ENCODE results near the gene CCNY.
"Not testable (repeated sequence)": the region's sequence is repeated elsewhere in the genome, so short reads cannot be mapped to it uniquely, and the experiment has no call there.

CCNY gene

DNA sequence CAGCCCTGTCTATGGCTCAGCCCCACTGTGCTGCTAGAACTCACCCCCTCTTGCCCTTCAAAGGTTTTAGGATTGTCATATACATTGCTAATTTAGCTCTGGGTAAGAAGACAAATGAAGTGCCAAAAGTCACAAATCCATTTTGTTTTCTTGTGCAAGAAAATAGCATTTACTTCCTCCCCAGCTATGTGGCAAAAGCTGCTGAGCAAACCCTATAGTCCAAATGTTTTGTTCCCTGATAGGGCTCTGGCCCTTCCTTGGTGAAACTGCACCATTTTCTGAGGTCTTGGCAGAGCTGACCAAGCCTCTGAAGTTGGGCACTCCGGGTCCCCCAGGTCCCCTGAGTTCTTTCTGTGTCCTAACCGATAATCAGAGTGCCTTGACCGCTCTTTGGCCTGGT, 184.7 kb downstream of the CCNY start:
- DNase-seq (ENCODE audit: low read depth) = no peak

GRCh38 chr10:35523670-35524225, 187.4 kb downstream of the CCNY start:
- DNase-seq (ENCODE audit: low read depth) = no peak

DNA sequence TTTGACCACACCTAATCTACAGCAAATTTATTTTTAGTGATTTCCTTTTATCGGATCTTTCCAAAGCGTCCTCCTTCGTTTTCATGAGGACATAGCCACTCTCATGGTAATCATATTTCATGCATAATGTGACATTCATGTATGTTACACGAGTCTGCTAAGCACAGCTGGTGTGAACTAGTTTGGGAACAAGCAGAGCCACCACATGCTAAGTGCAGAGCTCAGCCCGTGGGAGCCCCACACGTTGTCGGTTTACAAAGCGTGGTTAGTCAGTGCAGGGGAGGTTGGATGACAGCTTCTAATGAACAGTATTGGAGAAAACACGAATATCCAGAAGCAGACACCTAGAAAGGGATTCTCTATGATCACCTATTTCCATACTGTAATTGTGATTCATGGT, 190.4 kb downstream of the CCNY start:
- no peak for DNase-seq (ENCODE audit: low read depth)

DNA sequence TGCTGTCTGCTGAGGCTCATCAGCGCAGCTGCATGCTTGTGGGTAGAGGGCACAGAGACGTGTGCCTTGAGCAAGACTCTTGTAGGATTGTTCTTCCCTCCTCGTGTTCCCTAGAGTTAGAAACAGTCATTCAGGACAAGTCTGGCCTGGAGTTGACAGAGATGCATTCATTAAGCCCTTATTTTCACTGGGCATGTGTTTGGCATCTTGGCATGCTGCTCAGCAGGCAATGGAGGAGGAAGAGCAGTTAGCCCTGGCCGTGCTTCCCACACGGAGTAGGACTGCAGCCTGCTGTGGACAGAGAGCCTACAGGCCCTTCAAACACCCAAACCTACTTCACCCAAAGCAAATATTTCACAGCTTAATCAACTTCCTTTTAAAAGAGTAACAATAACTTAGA, 195.8 kb downstream of the CCNY start:
- DNase-seq (ENCODE audit: low read depth) = no peak

DNA sequence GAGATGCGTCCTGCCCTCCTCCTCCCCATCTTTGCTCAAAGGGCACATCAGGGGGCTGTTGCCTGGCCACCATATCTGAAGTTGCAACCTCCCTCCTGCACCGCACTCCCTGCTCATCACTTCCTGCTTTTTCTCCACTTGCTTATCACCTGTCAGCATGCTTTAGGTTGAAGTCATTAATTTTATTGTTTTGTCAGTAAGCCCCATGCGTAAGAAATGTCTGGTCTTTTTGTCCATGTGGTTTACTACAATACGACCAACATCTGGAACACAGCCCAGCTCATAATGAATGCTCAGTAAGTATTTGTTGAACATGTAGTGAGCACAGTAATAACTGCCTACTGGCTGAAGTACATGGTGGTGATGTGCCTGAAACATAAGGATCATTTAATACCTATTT, 197.3 kb downstream of the CCNY start:
- no peak for DNase-seq (ENCODE audit: low read depth)

DNA sequence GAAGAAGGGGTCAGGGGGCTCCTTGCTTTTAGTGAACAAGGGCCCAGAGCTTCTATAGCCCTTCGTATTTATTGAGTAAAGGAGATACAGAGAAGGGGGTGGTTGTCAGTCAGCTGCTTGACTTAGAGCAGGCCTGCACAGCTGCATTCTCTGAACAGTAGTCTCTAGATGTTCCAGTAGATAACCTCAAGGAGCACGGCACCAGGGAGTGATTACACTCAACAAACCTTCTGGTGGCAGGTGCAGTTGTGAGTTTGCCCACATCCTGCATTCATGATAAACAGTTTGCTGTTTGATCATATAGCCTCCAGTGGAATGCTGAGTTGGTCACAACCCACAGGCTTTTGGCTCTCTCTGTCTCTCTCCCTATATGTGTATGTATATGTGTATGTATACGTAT, 198.8 kb downstream of the CCNY start:
- DNase-seq (ENCODE audit: low read depth) = no peak

DNA sequence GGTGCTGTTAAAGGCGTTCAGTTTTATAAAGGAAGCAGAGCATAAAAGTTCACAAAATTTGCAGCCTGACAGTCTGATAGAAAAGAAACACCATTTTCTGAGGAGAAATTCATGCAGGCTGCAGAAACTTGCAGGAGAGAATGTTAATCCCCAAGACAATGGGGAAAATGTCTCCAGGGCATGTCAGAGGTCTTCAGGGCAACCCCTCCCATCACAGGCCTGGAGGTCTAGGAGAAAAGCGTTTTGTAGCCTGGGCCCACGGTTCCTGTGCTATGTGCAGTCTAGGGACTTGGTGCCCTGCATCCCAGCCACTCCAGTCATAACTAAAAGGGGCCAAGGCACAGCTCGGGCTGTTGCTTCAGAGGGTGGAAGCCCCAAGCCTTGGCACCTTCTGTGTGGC, 200.5 kb downstream of the CCNY start:
- no peak for DNase-seq (ENCODE audit: low read depth)

DNA sequence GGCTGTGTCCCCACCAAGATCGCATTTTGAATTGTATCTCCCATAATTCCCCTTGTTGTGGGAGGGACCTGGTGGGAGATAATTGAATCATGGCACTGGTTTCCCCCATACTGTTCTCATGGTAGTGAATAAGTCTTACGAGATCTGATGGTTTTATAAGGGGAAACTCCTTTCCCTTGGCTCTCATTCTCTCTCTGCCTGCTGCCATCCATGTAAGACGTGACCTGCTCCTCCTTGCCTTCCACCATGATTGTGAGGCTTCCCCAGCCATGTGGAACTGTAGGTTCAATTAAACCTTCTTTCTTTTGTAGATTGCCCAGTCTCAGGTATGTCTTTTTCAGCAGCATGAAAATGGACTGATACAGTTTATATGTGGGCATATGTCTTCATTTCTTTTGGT, 201.6 kb downstream of the CCNY start:
- DNase-seq (ENCODE audit: low read depth) = not testable (repeated sequence)

DNA sequence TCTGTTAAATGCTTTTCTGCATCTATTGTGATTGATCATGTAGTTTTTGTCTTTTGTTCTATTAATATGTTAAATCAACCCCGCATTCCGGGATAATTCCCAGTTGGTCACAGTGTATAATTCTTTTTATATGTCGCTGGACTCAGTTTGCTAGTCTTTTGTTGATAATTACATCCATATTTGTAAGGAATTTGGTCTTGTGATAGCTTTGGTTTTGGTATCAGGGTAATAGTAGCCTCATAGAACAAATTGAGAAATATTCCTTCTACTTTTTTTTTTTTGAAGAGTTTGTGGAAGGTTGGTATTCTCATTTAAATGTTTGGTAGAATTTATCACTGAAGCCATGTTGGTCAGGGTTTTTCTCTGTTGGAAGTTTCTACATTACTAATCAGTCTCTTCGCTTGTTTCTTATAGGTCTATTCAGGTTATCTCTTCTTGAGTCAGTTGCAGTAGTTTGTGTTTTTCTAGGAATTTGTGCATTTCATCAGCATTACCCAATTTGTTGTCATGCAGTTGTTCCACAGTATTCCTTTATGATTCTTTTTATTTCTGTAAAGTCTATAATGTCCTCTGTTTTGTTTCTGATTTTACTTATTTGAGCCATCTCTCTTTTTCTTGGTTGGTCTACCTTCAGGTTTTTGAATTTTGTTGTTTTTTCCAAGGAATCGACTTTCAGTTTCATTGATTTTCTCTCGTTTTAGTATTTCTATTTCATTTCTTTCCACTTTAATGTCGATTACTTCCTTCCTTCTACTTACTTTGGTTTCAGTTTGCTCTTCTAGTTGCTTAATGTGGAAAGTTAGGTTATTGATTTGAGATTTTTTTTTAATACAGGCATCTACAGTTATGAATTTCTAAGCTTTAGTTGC, 204.2 kb downstream of the CCNY start:
- DNase-seq (ENCODE audit: low read depth) = no peak

DNA sequence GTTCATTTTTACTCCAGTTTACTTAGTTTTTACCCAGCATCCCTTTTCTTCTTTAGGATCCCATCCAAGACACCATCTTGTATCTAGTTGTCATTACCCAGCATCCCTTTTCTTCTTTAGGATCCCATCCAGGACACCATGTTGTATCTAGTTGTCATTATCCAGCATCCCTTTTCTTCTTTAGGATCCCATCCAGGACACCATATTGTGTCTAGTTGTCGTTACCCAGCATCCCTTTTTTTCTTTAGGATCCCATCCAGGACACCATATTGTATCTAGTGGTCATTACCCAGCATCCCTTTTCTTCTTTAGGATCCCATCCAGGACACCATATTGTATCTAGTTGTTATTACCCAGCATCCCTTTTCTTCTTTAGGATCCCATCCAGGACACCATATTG, 205.4 kb downstream of the CCNY start:
- no peak for DNase-seq (ENCODE audit: low read depth)

DNA sequence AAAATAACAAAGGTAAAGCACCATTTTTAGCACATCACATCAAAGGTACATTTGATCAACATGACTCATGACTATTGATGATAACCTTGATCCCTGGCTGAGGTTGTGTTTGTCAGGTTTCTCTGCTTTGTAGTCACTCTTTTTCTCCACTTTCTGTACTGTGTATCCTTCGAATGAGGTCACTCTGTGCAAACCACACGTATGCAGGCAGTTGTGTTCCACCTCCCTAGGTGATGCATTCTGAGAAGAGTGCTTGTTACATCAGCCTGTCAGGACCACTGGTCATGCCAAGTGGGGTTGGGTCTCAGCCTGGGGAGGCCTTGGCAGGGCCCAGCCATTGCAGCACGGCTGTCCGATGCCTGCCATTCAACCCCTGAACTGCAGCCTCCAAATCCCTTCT, 206.0 kb downstream of the CCNY start:
- DNase-seq (ENCODE audit: low read depth) = no peak

DNA sequence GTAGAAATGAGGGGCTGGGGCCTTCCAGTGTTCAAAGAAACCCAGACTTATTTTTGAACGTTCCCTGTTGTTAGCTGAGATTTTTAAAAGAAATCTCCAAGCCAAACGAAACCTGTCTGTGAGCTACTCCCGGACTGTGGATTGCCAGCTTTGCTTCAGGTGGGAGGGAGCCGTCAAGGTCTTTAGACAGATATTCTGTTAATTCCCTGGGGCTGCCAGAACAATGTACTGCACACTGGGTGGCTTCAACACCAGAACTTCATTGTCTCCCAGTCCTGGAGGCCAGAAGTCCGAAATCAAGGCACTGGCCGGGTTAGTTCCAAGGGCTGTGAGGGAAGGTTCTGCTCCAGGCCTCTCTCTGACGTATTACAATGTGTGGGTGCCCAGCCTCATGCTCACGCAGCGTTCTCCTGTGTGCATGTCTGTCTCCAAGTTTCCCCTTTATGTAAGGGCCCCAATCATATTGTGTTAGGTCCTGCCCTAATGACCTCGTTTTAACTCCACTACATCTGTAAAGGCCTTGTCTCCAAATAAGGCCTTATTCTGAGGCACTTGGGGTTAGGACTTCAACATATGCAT, 208.9 kb downstream of the CCNY start:
- no peak for DNase-seq (ENCODE audit: low read depth)

- no peak for DNase-seq (ENCODE audit: low read depth)
Measured at GRCh38 chr10:35545878-35546590, 209.7 kb downstream of the CCNY start.

DNA sequence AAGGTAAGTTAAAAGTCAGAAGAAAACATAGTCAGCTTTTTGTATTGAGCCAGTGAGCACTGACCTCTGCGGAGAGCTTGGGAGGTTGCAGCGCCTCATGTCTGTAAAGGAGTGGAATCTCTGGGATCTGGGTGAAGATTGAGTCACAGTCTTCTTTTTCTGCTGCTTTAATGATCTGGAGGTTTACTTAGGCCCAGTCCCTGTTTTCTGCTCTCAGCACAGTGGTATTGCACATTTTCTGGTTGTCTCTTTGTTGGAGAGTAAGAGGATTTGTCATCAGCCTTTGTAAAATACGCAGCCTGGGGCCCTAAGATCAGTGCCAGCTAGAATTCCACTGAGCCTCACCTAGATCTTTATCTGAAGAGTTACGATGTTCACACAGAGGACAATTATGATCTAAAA, 210.5 kb downstream of the CCNY start:
- no peak for DNase-seq (ENCODE audit: low read depth)

- no peak for DNase-seq (ENCODE audit: low read depth)
Measured at GRCh38 chr10:35552650-35553342, 216.5 kb downstream of the CCNY start.

DNA sequence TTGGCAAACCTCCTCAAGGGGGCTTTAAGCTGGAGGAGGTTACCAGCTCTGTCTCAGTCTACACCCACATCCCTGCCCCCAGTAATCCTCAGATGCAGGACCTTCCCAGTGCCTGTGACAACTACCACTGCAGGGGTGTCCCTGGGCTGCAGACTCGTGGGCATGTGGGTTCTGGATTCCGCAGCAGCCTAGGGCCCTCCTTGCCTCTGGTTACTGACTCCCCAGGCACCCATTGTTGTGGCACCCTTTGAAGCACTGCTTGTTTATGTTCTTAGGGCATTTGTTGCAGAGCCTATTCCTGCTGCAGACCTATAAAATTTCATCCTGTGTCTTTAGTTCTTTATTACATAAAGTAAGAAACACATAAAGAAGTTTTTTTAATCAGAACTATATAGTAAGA, 217.7 kb downstream of the CCNY start:
- DNase-seq (ENCODE audit: low read depth) = no peak

DNA sequence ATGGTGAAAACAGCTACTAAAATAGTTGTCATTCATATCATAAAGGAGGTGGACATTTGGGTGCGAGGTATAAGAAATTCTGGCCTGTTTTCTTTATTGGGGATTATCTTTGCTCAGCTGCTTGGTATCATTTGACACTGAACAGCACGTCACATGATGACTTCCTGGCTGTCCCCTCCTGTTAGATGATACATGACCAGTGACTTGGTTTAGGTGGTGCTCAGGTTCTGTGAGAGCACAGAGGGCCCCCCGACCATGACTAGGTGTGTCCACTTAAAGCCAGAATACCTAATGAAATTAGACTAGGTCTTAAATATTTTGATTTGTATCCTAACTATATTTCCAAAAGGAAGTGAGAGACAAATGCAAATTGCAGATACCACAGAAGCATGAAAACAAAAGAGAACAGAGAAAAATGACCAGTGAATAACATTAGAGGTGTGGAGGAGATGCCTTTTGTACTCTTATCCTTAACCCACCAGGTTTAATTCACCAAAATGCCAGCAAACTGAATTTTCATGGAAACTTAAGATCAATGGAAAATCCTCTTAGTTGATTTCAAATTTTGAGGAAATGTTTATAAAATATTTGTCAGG, 218.2 kb downstream of the CCNY start:
- no peak for DNase-seq (ENCODE audit: low read depth)

DNA sequence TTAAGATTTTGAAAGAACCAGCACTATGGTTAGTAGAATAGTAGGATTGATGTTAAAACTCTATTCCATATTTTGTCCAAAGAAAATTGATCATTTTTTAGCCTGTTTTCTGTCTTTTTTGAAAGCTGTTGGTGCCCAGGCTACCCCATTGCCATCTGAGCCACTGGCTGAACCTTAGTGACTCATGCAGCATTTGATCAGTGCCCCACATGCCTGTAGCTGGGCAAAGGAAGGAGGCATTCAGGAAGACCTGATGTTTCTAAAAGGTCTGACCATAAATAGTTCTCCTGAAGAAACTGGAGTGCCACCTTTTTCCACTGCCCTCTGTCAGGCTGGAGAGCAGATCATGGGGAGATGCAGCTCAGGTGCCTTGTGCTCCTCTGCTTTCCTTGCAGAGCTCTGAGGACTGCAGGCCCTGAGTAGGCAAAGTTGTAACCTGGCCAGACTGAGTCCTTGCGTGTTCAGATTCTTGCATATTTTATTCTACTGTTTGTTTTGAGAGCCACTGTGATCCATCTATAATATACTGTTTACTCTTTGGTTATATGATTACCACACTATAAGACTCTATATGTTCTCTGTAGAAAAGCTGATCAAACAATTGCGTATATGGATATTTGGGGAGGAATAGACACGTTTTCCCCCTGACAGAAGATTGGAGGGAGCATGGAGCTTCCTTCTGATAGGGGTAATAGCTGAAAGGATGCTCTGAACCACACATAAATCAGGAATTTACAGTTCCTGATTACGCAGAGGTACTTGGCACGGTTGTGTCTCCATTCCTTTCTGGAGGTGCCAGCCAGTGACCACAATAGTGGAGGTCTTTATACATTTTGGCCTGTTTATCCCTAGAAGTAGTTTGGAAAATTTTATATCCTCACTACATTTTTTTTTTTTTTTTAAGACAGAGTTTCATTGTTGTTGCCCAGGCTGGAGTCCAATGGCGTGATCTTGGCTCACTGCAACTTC, 219.9 kb downstream of the CCNY start:
- no peak for DNase-seq (ENCODE audit: low read depth)

DNA sequence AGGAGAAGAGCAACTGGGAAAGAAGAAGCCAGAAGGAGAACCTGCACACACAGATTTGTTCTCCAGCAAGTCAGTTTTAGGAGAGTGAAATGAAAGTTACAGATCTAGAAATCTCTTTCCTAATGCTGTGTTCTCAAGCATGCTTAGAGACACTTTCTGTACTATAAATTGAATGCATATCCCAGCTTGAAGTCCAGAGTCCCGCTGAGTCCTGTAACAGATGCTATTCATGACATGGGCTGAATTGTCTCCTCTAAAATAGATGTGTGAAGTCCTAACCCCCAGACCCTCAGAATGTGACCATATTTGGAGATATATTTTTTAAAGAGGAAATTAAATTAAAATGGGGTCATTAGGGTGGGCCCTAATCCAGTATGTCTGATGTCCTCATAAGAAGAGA, 222.0 kb downstream of the CCNY start:
- no peak for DNase-seq (ENCODE audit: low read depth)

DNA sequence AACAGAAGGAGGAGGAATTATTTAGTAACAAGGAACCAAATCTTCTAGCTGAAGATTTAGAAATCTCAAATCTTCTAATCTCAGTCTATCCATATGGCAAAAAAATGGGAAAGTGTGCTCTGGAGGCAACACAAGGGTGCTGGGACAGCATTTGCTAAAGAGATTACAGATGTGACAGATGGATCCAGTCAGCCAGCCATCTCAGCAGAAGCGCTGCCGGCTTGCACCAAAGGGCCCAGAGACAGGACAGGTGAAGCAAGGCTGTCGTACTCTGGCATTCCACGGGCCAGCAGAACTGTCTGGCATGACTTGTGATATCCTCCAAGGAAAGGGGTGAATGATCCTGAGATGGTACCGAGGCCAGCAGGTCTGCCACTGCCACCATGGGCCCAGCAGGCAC, 223.1 kb downstream of the CCNY start:
- no peak for DNase-seq (ENCODE audit: low read depth)

GRCh38 chr10:35561715-35562114, 225.4 kb downstream of the CCNY start:
- no peak for DNase-seq (ENCODE audit: low read depth)

Measured in stimulated activated CD8-positive, alpha-beta memory T cell treated with anti-CD3 and anti-CD28 coated beads, Interleukin-15, amount 100 ng/mL, for 1 hour (primary cell).